ENCODE results near the gene FBN2.

Gene FBN2

GRCh38 chr5:128538000-128538249 lies at the start of gene FBN2:
Gene FBN2, minus strand, starts transcription at chr5:128538245. Its CDS starts 642 bp downstream, at chr5:128537603.
- DNase-seq (ENCODE audit: low read depth) = no peak
- H3K4me3 ChIP-seq (ENCODE audit: low read depth, low read length) = no peak within 1 kb of the TSS
- TF ChIP-seq CTCF (IDR thresholded peaks at IDR 0.05; ENCODE audit: insufficient read depth, low read depth, low read length, missing control alignments) = no peak

DNA sequence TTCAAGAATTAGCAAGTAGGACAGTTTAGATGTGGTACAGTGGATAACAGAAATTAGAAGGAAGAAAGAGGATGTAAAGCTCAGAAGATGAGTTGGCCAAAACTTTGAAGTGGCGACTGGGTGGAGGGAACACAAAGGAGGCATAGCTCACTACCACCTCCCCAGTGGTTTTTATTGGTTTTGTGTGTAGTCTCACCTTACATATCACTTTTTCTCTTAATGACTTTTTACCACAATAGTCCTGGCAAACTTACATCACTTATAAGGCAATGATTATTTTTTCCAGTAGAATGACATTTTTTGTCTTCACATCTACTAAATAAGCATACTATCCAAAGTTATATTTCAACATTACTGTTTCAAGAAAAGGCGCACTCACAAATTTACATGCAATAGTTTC lies 49.2 kb upstream of the FBN2 start:
- no peak for TF ChIP-seq CTCF (IDR thresholded peaks at IDR 0.05; ENCODE audit: insufficient read depth, low read depth, low read length, missing control alignments)

DNA sequence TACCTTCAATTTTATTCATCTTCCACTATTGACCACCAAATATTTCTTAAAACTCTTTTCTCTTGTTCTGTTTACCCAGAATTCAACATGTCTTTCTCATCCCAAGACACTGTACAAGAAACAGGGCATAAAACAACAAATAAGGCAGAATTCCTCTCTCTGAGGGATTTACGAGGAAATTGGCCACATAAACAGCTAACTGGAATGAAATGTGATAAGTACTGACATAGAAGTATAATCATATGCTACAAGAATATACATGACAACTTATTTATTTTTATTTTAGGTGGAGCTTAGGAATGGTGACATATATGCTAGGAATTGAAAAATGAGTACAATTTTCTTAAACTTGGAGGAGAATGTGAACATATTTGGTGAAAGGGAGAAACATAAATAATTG lies 48.8 kb upstream of the FBN2 start:
- DNase-seq (ENCODE audit: low read depth) = no peak

More for the DNA sequence above, 49.2 kb upstream of the FBN2 start:
- no peak for DNase-seq (ENCODE audit: low read depth)
- no peak overlapping the region for H3K4me3 ChIP-seq (ENCODE audit: low read depth, low read length)

GRCh38 chr5:128579639-128580038 lies 41.6 kb upstream of the FBN2 start:
- no peak overlapping the region for H3K4me3 ChIP-seq (ENCODE audit: low read depth, low read length)
- no peak for DNase-seq (ENCODE audit: low read depth)
- TF ChIP-seq CTCF (IDR thresholded peaks at IDR 0.05; ENCODE audit: insufficient read depth, low read depth, low read length, missing control alignments) = no peak

More for the DNA sequence above, 48.8 kb upstream of the FBN2 start:
- no peak overlapping the region for H3K4me3 ChIP-seq (ENCODE audit: low read depth, low read length)
- no peak for TF ChIP-seq CTCF (IDR thresholded peaks at IDR 0.05; ENCODE audit: insufficient read depth, low read depth, low read length, missing control alignments)

GRCh38 chr5:128579093-128579492 lies 41.0 kb upstream of the FBN2 start:
- no peak for TF ChIP-seq CTCF (IDR thresholded peaks at IDR 0.05; ENCODE audit: insufficient read depth, low read depth, low read length, missing control alignments)
- no peak overlapping the region for H3K4me3 ChIP-seq (ENCODE audit: low read depth, low read length)
- no peak for DNase-seq (ENCODE audit: low read depth)

- DNase-seq (ENCODE audit: low read depth) = no peak
- no peak for TF ChIP-seq CTCF (IDR thresholded peaks at IDR 0.05; ENCODE audit: insufficient read depth, low read depth, low read length, missing control alignments)
- no peak overlapping the region for H3K4me3 ChIP-seq (ENCODE audit: low read depth, low read length)
These were observed 36.0 kb upstream of the FBN2 start for GRCh38 chr5:128574041-128574440.

- DNase-seq (ENCODE audit: low read depth) = no peak
- TF ChIP-seq CTCF (IDR thresholded peaks at IDR 0.05; ENCODE audit: insufficient read depth, low read depth, low read length, missing control alignments) = no peak
- no peak overlapping the region for H3K4me3 ChIP-seq (ENCODE audit: low read depth, low read length)
These were observed 34.9 kb upstream of the FBN2 start for GRCh38 chr5:128572930-128573319.

Measured in GM12865 (cell line).